Stimulated activated CD8-positive, alpha-beta memory T cell treated with anti-CD3 and anti-CD28 coated beads, Interleukin-15, amount 100 ng/mL, for 48 hours (primary cell): ENCODE data around the gene LRTM1.

Experiments
- DNase-seq, 2 donors: peaks; one replicate each; pipeline ENCODE4 v3.0.0-alpha.2; 2020; ENCODE audit warnings: low read depth in 2 of 2

Gene LRTM1

DNA sequence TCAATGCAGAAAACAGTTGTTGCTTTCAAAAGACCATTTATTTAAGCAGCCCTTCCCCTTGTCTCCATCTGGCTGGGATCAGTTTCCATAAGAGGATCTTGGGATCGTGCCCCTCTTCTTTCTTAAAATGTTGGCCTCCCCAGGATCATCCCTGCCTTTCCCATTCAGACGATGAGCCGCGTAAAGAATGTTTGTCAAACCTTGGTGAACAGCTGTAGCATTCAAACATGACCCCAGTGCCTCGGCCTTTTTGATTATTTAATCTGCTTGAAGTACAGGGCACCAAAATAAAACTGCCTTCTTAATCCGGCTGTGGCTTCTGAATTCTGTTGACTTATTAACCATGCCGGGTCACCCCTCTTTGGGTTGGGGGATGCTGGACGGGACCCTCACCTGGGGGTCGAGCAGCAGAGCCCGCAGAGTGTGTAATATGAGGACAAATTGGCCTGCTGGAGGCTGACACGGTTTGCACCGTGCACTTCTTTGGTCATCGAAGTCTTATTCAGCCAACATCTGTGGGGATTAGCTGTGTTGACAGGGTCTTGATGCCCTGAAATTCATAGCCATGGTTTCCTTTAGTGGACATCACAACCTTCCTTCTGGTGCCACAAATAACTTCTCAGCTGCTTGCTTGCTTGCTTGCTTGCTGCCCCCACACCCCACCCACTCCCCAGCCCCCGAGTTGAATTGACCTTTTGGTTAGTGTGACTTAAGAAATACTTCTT is at the start of gene LRTM1:
Gene LRTM1, minus strand, starts transcription at position 14 of the 725 bp plus-strand sequence. CDS start 148 bp downstream, outside the sequence.
- DNase-seq = no peak

GRCh38 chr3:54977439-54977838 is 49.6 kb upstream of the LRTM1 start:
- no peak for DNase-seq

- no peak for DNase-seq
Observed at GRCh38 chr3:54970895-54971294, 43.0 kb upstream of the LRTM1 start.

GRCh38 chr3:54969652-54970051 is 41.8 kb upstream of the LRTM1 start:
- no peak for DNase-seq

GRCh38 chr3:54968546-54969172 is 40.8 kb upstream of the LRTM1 start:
- DNase-seq = no peak

GRCh38 chr3:54967731-54968161 is 39.9 kb upstream of the LRTM1 start:
- DNase-seq = no peak

DNA sequence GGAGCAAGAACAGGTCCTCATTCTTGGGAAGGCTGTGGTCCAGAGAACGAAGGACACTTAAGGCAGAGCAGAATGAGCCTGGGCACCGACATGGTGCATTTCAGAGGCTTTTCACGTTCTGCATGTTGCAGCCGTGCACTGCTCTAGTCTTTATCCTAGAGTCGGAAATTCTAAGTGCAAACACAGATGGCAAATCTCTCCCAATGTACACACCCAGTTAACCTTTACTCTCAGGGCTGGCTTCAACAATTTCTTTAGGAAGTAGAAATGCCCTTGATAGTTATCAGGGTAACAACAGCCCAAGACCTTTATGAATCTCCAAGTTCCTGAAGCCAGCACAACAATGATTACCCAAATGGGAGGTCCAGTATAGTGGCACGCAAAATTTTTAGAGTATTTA is 39.1 kb upstream of the LRTM1 start:
- DNase-seq = no peak

DNA sequence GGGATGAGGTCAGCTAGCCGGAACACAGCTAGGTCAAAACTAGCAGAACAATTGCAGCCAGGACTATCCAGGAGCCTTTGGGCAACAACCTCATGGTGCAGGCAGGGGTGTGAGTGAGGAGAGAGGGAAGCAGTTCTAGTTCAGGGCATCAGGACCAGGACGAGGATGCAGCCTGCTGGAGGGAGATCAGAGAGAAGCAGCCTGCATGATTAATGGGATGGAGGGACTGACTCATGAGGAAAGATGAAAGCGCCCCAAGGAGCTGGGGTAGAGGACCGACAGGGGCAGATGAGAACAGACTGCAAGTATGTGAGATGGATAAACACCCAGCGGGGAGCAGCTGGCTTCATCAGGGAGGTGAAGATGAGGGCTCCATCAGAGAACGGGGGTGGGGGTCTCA is 37.9 kb upstream of the LRTM1 start:
- no peak for DNase-seq

DNA sequence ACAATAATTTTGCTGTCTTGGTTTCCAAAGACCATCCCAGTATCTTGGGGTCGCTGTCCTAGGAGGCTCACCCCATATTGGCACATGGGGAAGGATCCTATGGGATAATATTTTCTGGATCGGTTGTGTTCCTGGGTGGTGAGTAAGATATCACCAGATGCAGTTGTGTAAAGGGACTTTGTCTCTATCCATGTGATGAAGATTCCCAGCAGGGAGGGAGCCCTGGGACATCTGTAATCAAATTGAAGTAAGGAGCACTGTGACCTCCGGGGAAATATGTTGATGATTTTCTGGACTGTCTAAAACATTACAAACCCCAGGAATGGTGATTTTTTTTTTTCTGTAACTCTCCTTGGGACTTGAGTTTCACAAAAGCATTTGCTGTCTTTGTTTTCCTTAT is 36.2 kb upstream of the LRTM1 start:
- no peak for DNase-seq

DNA sequence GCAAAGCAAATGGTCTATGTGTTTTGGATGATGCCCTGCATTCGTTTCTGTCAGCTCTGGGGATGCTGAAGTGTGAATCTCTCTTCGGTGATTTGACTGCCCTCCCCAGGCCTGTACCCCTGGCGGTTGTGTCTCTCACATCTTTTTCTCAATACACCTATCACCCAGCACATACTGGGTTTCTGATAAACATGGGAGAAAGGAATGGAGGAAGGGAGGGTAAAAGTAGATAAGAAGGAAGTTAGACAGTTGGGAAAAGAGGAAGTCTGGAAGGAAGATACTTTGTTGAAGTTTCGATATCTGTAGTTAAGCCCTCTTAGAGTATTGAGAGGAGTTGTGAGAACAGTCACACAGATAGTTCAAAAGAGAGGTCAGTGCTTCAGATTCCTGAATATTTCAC is 35.8 kb upstream of the LRTM1 start:
- DNase-seq = no peak

- DNase-seq = no peak
Observed at GRCh38 chr3:54962200-54962599, 34.3 kb upstream of the LRTM1 start.

DNA sequence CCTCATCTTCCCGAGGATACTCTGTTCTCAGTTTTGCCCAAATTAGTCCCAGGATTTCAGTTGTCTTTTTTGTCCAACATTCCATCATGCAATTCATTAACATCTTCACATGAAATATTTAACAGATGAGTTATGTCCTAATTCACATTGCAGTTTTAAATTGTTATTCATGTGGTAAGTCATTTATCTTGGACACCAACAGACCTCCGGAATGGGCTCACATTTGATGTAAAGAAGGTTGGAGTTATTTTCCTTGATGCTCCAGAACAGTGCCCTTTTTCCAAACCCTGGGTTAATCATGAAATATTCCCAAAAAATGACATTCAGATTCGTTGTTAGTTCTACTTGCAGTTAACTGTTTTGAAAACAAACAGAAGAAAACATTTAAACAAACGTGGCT is 32.8 kb upstream of the LRTM1 start:
- no peak for DNase-seq

- no peak for DNase-seq
Observed at GRCh38 chr3:54960082-54960481, 32.2 kb upstream of the LRTM1 start.

DNA sequence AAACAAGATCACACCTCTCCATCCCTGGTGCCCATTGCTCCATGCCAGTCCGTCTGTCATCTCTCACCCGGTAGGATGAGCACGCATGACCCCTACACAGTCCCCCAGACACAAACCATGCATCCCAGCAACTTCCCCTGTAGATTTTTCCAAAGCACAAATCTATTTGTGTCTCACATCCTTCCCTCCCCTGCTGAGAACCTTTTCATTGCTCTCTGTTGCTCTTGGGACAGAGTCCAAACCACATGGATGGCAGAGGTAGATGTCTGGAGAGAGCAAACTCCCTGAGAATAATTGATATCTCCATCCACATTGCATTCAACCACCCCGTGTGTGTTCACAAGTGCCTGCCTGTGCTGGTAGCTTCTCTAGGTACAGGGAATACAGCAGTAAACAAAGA is 29.9 kb upstream of the LRTM1 start:
- DNase-seq = no peak

- DNase-seq = no peak
Observed at GRCh38 chr3:54955941-54956340, 28.1 kb upstream of the LRTM1 start.

DNA sequence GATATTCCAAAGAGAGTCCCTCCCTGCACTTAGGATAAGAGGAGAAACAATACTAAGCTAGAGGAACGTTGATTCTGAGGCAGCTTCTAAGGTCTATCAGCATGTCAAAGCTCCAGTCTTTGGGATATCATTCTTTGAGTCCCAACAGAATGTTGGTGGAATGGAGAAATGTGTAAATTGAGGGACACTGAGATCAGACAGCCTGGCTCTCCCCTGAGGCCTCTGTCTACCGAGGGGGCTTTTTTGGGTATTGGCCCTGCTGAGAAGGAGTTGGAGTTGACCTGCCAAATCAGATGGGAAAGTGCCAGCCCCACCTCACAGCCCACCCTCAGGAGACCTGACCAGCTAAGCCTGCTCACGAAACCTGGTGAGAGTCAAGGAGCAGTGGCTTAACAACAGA is 27.6 kb upstream of the LRTM1 start:
- no peak for DNase-seq

DNA sequence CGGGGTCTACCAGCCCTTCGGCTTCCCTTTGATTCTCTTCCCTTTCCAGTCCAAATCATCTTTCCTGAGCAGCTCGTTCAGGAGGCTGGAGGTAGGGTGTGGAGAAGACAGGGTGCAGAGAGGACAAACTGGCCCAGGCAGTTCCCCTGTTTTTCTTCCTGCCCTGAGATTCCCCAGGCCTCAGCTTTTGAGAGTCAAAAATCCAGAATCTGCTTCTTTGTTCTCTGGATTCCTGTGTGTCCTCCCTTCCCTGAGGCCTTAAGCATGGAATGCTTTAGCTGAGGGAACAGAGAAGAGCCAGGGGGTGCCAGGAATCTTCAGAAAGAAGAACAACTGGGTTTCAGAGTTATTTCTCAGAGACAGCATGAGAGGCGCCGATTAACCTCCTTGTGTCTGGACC is 26.7 kb upstream of the LRTM1 start:
- no peak for DNase-seq

GRCh38 chr3:54954022-54954421 is 26.2 kb upstream of the LRTM1 start:
- no peak for DNase-seq

DNA sequence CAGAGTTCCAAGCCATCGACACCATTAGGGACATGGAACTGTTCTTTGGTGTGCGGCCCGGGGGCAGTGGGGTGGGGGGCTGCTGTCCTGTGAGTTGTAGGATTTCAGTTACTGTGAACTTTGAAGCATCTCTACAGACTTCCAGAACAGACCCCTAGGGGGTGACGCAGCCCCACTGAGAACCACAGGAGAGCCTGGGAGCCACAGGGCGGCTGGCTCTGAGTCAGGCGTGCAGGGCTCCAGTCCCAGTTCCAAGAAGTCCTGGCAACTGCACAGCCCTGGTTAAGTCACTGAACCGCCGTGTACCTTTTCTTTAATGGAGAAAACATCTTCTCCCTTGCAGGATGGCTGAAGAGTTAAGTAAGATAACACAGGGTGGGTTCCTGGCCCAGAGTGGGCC is 23.5 kb upstream of the LRTM1 start:
- DNase-seq = no peak

DNA sequence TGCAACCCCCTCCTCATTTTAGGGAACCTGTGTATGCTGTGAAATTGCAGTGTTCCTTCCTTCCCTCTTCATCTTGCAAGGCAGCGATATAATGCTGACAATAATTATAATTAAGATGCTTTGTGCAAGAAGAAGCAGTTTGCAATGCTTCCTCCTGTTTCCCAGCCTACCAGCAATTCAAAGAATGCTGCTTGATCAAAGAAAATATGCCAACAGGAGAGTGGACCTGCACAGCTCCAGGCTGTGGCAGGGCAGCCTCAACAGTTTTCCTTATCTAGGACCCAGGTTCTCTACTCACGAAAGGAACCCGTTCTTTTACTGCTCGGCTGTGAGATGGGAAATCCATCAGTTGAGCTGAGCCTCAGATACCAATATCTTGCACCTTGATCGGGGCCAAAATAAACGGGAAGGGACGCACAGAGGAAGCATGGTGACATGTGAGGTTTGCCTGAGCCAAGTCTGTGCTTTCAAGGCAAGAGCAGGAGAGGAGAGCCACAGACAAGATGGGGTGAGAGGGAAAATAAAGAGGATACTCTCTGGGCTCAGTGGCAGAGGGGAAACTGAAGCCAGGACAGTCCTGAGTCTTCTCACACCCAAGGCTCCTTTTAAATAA is 22.6 kb upstream of the LRTM1 start:
- no peak for DNase-seq

DNA sequence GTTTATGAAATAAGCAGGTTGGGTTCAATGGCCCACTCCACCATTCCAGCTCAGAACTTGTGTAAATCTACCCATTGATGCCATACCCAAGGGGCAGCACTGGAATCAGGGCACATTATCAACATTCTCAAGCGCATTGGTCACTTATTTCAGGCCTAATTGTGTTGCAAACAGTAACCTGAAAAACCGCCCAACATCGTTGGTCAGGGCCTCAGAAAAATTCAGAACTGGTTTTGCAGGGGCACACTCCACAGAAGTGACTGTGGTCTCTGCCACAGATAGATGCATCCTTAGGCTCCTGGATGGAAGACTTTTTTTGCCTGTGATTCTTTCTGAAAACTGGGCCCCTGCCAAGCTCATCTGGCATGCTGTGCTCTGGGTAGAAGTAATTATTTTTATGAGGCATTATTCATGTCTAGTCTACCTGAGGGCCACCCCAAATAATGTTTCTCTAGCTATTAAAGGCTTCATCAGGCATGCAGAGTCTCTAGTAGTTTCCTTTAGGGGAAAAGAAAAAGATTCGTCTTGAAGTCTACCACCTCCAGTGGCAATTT is 21.7 kb upstream of the LRTM1 start:
- DNase-seq = no peak

DNA sequence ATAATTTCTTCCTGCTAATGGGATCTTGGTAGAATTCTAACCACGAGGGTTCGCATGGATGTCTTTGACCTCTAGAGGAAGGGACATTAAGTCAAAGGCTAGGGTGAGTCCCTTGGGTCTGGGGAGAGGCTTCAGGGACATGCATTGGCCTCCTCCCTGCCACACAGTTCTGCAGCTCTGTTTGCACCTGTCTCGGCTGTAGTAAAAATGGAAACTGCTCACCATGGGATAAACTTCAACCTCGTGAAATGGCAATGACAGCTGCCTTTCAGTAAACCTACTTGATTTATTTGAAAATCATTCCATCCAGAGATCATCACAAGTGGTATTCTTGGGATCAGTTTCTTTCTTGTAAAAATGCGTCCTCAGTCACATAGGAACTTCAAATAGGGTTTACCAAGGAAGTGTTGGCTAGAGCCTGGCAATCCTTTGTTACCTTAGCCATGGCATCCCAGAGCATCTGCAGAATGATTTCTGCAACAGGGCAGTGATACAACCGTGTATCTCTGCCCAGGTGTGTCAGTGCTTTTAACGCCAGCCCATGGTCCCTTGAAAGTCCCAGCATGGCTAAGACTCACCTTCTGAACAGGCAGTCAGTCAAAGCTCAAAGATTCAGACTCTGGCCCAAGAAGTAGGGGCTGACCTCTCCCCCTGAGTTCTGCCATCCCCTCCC is 14.0 kb upstream of the LRTM1 start:
- DNase-seq = no peak
